IPS-15b (cell line): Measurements from ENCODE around the gene MAPK8IP2.

Experiments used
- H3K27me3 ChIP-seq: one replicate; pipeline ENCODE4 v1.6.1; 2013; ENCODE audit warnings: low read length; ENCODE audit not compliant: control insufficient read depth, insufficient read depth
- H3K36me3 ChIP-seq: one replicate; pipeline ENCODE4 v1.6.1; 2013; ENCODE audit warnings: low read length; ENCODE audit not compliant: control insufficient read depth, insufficient read depth
- H3K4me1 ChIP-seq: one replicate; pipeline ENCODE4 v1.6.1; 2013; ENCODE audit warnings: mild to moderate bottlenecking, low read length; ENCODE audit not compliant: control insufficient read depth, insufficient read depth
- H3K4me3 ChIP-seq: one replicate; pipeline ENCODE4 v1.5.1; 2013; ENCODE audit warnings: low read depth, low read length
- H3K9ac ChIP-seq: one replicate; pipeline ENCODE4 v1.6.1; 2013; ENCODE audit warnings: low read depth, mild to moderate bottlenecking, low read length
- H3K9me3 ChIP-seq: one replicate; pipeline ENCODE4 v1.6.1; 2013; ENCODE audit warnings: mild to moderate bottlenecking, low read length; ENCODE audit not compliant: control insufficient read depth, insufficient read depth

The MAPK8IP2 gene

GRCh38 chr22:50576806-50577696 lies 23.5 kb upstream of the MAPK8IP2 start:
- no peak overlapping the region for H3K4me3 ChIP-seq
- H3K27me3 ChIP-seq: no peaks in the 10 kb centered on the region
- no peak overlapping the region for H3K9ac ChIP-seq
- peaks cover 5% of the 10 kb centered on the region for H3K4me1 ChIP-seq
- no peaks in the 10 kb centered on the region for H3K9me3 ChIP-seq
- peaks cover 31% of the 10 kb centered on the region for H3K36me3 ChIP-seq

- Histone ChIP-seq H3K9me3 (no peaks in the 10 kb centered on the region), H3K4me1 (peaks cover 5% of the 10 kb centered on the region), H3K27me3 (no peaks in the 10 kb centered on the region), H3K4me3 (no peak overlapping the region), H3K36me3 (peaks cover 31% of the 10 kb centered on the region), H3K9ac (no peak overlapping the region)
Observed at GRCh38 chr22:50577697-50577986, 23.0 kb upstream of the MAPK8IP2 start.

- peaks cover 5% of the 10 kb centered on the region for H3K4me1 ChIP-seq
- H3K36me3 ChIP-seq: peaks cover 26% of the 10 kb centered on the region
- H3K4me3 ChIP-seq: no peak within 1 kb of the TSS
- peak within 1 kb of the TSS; percentile 37 for H3K9ac ChIP-seq
- no peaks in the 10 kb centered on the region for H3K27me3 ChIP-seq
- no peaks in the 10 kb centered on the region for H3K9me3 ChIP-seq
Observed at GRCh38 chr22:50577987-50578775, 22.4 kb upstream of the MAPK8IP2 start, which contains the start of gene CPT1B. TSS of gene CPT1B (minus strand) at chr22:50578427. CDS start at chr22:50577915, 512 bp downstream.

- Histone ChIP-seq H3K36me3 (peaks cover 20% of the 10 kb centered on the region), H3K4me1 (peaks cover 5% of the 10 kb centered on the region), H3K9ac (peak overlapping the region; percentile 37), H3K9me3 (no peaks in the 10 kb centered on the region), H3K4me3 (no peak overlapping the region), H3K27me3 (no peaks in the 10 kb centered on the region)
Observed at GRCh38 chr22:50578776-50579310, 21.8 kb upstream of the MAPK8IP2 start.

- peaks cover 16% of the 10 kb centered on the region for H3K36me3 ChIP-seq
- H3K9ac ChIP-seq: no peak overlapping the region
- no peak overlapping the region for H3K4me3 ChIP-seq
- peaks cover 5% of the 10 kb centered on the region for H3K4me1 ChIP-seq
- no peaks in the 10 kb centered on the region for H3K27me3 ChIP-seq
- no peaks in the 10 kb centered on the region for H3K9me3 ChIP-seq
Observed at GRCh38 chr22:50579752-50580151, 20.8 kb upstream of the MAPK8IP2 start.

GRCh38 chr22:50581031-50581949 lies 19.3 kb upstream of the MAPK8IP2 start:
- H3K27me3 ChIP-seq: peaks cover 2% of the 10 kb centered on the region
- no peaks in the 10 kb centered on the region for H3K9me3 ChIP-seq
- peaks cover 16% of the 10 kb centered on the region for H3K36me3 ChIP-seq
- H3K9ac ChIP-seq: no peak overlapping the region
- peak overlapping the region; percentile 87 for H3K4me3 ChIP-seq
- peaks cover 5% of the 10 kb centered on the region for H3K4me1 ChIP-seq

GRCh38 chr22:50581950-50582492 lies 18.6 kb upstream of the MAPK8IP2 start:
- Histone ChIP-seq H3K27me3 (peaks cover 6% of the 10 kb centered on the region), H3K4me1 (peaks cover 5% of the 10 kb centered on the region), H3K9me3 (no peaks in the 10 kb centered on the region), H3K4me3 (peak overlapping the region; percentile 87), H3K36me3 (peaks cover 16% of the 10 kb centered on the region), H3K9ac (peak overlapping the region; percentile 89)

GRCh38 chr22:50582493-50583293 lies 17.9 kb upstream of the MAPK8IP2 start, which contains the start of gene CHKB:
TSS of gene CHKB (minus strand) at chr22:50582849. CDS start at chr22:50582781, 68 bp downstream.
- Histone ChIP-seq H3K9ac (peak within 1 kb of the TSS; percentile 89), H3K36me3 (peaks cover 12% of the 10 kb centered on the region), H3K4me3 (peak within 1 kb of the TSS; percentile 88), H3K9me3 (no peaks in the 10 kb centered on the region), H3K27me3 (peaks cover 8% of the 10 kb centered on the region), H3K4me1 (peaks cover 3% of the 10 kb centered on the region)

GRCh38 chr22:50583294-50583861 lies 17.2 kb upstream of the MAPK8IP2 start:
- H3K36me3 ChIP-seq: peaks cover 11% of the 10 kb centered on the region
- H3K9me3 ChIP-seq: no peaks in the 10 kb centered on the region
- peaks cover 3% of the 10 kb centered on the region for H3K4me1 ChIP-seq
- peak overlapping the region; percentile 88 for H3K4me3 ChIP-seq
- peak overlapping the region; percentile 56 for H3K9ac ChIP-seq
- H3K27me3 ChIP-seq: peaks cover 8% of the 10 kb centered on the region
